Neuronal stem cell (in vitro differentiated cells): ENCODE measurements around the gene CDH13.

Experiments used
- DNase-seq: peaks from one replicate; pipeline ENCODE4 v3.0.0-alpha.2; 2013; ENCODE audit warnings: low spot score
- H2AFZ ChIP-seq: one replicate; pipeline ENCODE4 v1.6.1; 2013; ENCODE audit warnings: mild to moderate bottlenecking, low read length, inconsistent platforms
- H2AK5ac ChIP-seq: 2 replicates; pipeline ENCODE4 v1.6.1; 2013; ENCODE audit warnings: low read depth, mild to moderate bottlenecking, inconsistent platforms, low read length, moderate library complexity, mixed read lengths
- H2BK120ac ChIP-seq: 2 replicates; pipeline ENCODE4 v1.6.1; 2013; ENCODE audit warnings: low read depth, mild to moderate bottlenecking, inconsistent platforms, low read length, moderate library complexity, mixed read lengths
- H2BK12ac ChIP-seq: one replicate; pipeline ENCODE4 v1.6.1; 2013; ENCODE audit warnings: low read length, inconsistent platforms
- H2BK15ac ChIP-seq: 2 replicates; pipeline ENCODE4 v1.6.1; 2013; ENCODE audit warnings: mild to moderate bottlenecking, low read length, inconsistent platforms, mixed read lengths
- H2BK5ac ChIP-seq: one replicate; pipeline ENCODE4 v1.6.1; 2013; ENCODE audit warnings: inconsistent platforms, mild to moderate bottlenecking, low read length, moderate library complexity
- H3K14ac ChIP-seq: one replicate; pipeline ENCODE4 v1.6.1; 2013; ENCODE audit warnings: low read length, inconsistent platforms
- H3K18ac ChIP-seq: 2 replicates; pipeline ENCODE4 v1.6.1; 2013; ENCODE audit warnings: low read length, inconsistent platforms
- H3K23ac ChIP-seq: 2 replicates; pipeline ENCODE4 v1.6.1; 2013; ENCODE audit warnings: low read depth, mild to moderate bottlenecking, mixed read lengths, low read length, inconsistent platforms; ENCODE audit not compliant: poor library complexity
- H3K27ac ChIP-seq: replicated peaks from 3 replicates; pipeline ENCODE4 v1.5.1; 2013; ENCODE audit warnings: low read length, inconsistent platforms
- H3K27me3 ChIP-seq, 3 experiments: 2 replicates each; pipeline ENCODE4 v1.6.1; 2013; ENCODE audit warnings: low read length in 3 of 3, mild to moderate bottlenecking in 2 of 3, inconsistent platforms in 1 of 3, low read depth in 1 of 3, mixed read lengths in 1 of 3, moderate library complexity in 1 of 3; ENCODE audit not compliant: control insufficient read depth in 3 of 3, insufficient read depth in 3 of 3
- H3K36me3 ChIP-seq, 2 donors: replicated peaks in 1 of 2; 2 replicates each; pipeline ENCODE4 v1.6.1; 2013; ENCODE audit warnings: low read length in 2 of 2; ENCODE audit not compliant: control insufficient read depth in 2 of 2, insufficient read depth in 2 of 2
- H3K4ac ChIP-seq: 2 replicates; pipeline ENCODE4 v1.6.1; 2013; ENCODE audit warnings: inconsistent platforms, mild to moderate bottlenecking, low read length, moderate library complexity
- H3K4me1 ChIP-seq, 2 donors: 1 replicate in 1 of 2; 2 replicates in 1 of 2; pipeline ENCODE4 v1.6.1; 2013; ENCODE audit warnings: low read length in 2 of 2, low read depth in 1 of 2; ENCODE audit not compliant: control insufficient read depth in 2 of 2, insufficient read depth in 1 of 2
- H3K4me2 ChIP-seq: one replicate; pipeline ENCODE4 v1.6.1; 2013; ENCODE audit warnings: mild to moderate bottlenecking, low read length, inconsistent platforms; ENCODE audit not compliant: insufficient read depth, poor library complexity, severe bottlenecking
- H3K4me3 ChIP-seq, 2 donors: 2 replicates each; pipeline ENCODE4 v1.5.1; 2013; ENCODE audit warnings: low read length in 2 of 2, mild to moderate bottlenecking in 2 of 2, inconsistent platforms in 1 of 2, moderate library complexity in 1 of 2
- H3K79me1 ChIP-seq: one replicate; pipeline ENCODE4 v1.6.1; 2013; ENCODE audit warnings: low read depth, mild to moderate bottlenecking, inconsistent platforms, low read length, moderate library complexity
- H3K9ac ChIP-seq: one replicate; pipeline ENCODE4 v1.6.1; 2013; ENCODE audit warnings: mild to moderate bottlenecking, low read depth, low read length, inconsistent platforms; ENCODE audit not compliant: poor library complexity
- H3K9me3 ChIP-seq, 2 donors: replicated peaks in 1 of 2; 2 replicates each; pipeline versions ENCODE3 to v1.6.1; 2013; ENCODE audit warnings: low read length in 2 of 2, mild to moderate bottlenecking in 2 of 2, inconsistent platforms in 1 of 2, low read depth in 1 of 2, mixed read lengths in 1 of 2, moderate library complexity in 1 of 2; ENCODE audit not compliant: control insufficient read depth in 2 of 2, insufficient read depth in 1 of 2
- H4K8ac ChIP-seq: one replicate; pipeline ENCODE4 v1.6.1; 2013; ENCODE audit warnings: low read depth, mild to moderate bottlenecking, inconsistent platforms, low read length, moderate library complexity
- H4K91ac ChIP-seq: one replicate; pipeline ENCODE4 v1.6.1; 2013; ENCODE audit warnings: low read length, low read depth, mild to moderate bottlenecking, inconsistent platforms; ENCODE audit not compliant: poor library complexity
- WGBS, 2 donors: extraction: QIAGEN DNeasy Blood & Tissue Kit; methylation state at CpG; one replicate each; pipeline ENCODE4 v1.1.7; 2013; ENCODE audit warnings: missing lambda C conversion rate in 2 of 2, mixed read lengths in 1 of 2; ENCODE audit not compliant: insufficient read length in 2 of 2, insufficient replicate concordance in 1 of 2; ENCODE audit errors: extremely low coverage in 2 of 2; 5-methylcytosine and 5-hydroxymethylcytosine counted together

CDH13 gene

DNA sequence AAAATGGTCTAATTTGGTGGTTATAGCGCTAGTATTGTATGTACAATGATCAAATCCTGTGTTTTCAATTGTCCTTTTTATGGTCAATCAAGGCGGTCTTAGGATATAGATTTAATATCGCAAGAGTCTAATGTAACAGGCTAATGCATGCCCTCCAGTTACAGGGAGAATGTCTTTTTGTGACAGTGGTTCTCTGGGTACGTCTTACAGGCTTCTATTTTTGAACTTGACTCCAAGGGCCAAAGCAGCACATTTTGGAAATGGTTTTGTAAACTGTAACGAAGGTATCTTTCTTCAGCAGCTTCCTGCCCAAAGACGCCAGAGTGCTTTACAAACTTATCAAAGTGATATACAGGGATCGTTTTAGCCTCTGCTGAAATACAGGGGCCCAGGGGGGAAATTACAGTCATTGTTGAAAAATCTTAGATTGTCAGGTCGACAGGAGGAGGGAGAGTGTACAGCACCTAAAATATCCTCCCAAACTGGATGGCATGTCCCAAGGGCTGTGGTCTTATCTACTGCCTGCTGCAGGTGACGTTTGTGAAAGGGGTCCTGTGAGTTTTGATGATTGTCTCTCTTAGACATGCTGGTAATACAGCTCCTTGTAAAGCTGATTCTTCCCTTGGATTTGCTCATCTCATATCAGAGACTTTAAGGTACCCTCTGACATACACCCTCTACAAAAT, 288.5 kb downstream of the CDH13 start:
- H3K27ac ChIP-seq: no peak overlapping the region
- no peak overlapping the region for H3K23ac ChIP-seq
- H3K18ac ChIP-seq: no peak overlapping the region
- no peak overlapping the region for H2BK120ac ChIP-seq
- no peaks in the 10 kb centered on the region for H3K79me1 ChIP-seq
- no peak overlapping the region for H2AK5ac ChIP-seq
- no peak overlapping the region for H3K4me3 ChIP-seq
- H3K9me3 ChIP-seq: no peaks in the 10 kb centered on the region
- H3K27me3 ChIP-seq: no peaks in the 10 kb centered on the region
- no peak overlapping the region for H2BK5ac ChIP-seq
- no peak overlapping the region for H3K4me2 ChIP-seq
- H4K8ac ChIP-seq: no peak overlapping the region
- no peak overlapping the region for H2BK12ac ChIP-seq
- no peak overlapping the region for H2AFZ ChIP-seq
- H3K14ac ChIP-seq: no peak overlapping the region
- H3K4me1 ChIP-seq: peaks cover 0 to 1% of the 10 kb centered on the region in 2 donors
- H3K9ac ChIP-seq: no peak overlapping the region
- no peak overlapping the region for H4K91ac ChIP-seq
- no peak overlapping the region for H2BK15ac ChIP-seq
- no CpG with 5 or more reads among the region's 9 CpGs for WGBS, 2 donors
- H3K4ac ChIP-seq: no peak overlapping the region
- DNase-seq: no peak
- no peaks in the 10 kb centered on the region for H3K36me3 ChIP-seq

DNA sequence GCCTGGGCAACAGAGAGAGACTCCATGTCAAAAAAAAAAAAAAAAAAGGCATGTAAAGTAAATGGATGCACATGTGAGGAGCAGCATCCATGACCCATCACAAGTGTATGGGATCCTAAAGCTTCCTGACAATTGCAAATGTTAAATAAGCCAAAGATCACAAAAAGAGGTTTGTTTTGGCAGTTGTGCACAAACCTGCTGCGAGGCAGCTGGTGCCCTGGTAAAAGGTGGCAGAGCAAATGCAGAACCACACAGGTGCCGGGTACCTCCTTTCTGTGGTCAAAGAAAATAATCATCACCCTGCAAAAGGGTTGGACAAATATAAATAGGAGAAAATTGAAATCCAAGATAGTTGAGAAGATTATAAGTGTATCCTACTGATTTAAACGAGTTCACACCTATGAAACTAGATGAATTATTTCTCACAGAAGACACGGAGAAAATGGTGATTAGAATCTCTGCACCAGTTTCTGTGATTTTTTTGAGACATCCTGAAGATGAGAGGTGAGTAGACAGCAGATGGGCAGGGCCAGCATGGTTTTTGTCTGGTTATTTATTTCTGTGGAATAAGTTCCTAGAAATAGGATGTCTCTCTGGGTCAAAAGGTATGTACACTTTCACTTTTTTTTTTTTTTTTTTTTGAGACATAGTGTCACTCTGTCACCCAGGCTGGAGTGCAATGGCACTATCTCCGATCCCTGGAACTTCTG, 291.3 kb downstream of the CDH13 start:
- no peak overlapping the region for H2BK15ac ChIP-seq
- no peak overlapping the region for H4K91ac ChIP-seq
- WGBS, 2 donors: no CpG with 5 or more reads among the region's 5 CpGs
- H3K14ac ChIP-seq: no peak overlapping the region
- no peak overlapping the region for H2BK12ac ChIP-seq
- H3K18ac ChIP-seq: no peak overlapping the region
- H3K79me1 ChIP-seq: no peaks in the 10 kb centered on the region
- no peak overlapping the region for H4K8ac ChIP-seq
- H3K27ac ChIP-seq: no peak overlapping the region
- H3K9ac ChIP-seq: no peak overlapping the region
- no peak overlapping the region for H2BK120ac ChIP-seq
- no peak overlapping the region for H2AK5ac ChIP-seq
- DNase-seq: no peak
- H3K23ac ChIP-seq: no peak overlapping the region
- H3K4ac ChIP-seq: no peak overlapping the region
- H2BK5ac ChIP-seq: no peak overlapping the region
- no peaks in the 10 kb centered on the region for H3K9me3 ChIP-seq
- H3K27me3 ChIP-seq: no peaks in the 10 kb centered on the region
- H3K4me3 ChIP-seq: no peak overlapping the region
- no peak overlapping the region for H2AFZ ChIP-seq
- H3K4me2 ChIP-seq: no peak overlapping the region
- H3K36me3 ChIP-seq: no peaks in the 10 kb centered on the region
- H3K4me1 ChIP-seq: no peaks in the 10 kb centered on the region

DNA sequence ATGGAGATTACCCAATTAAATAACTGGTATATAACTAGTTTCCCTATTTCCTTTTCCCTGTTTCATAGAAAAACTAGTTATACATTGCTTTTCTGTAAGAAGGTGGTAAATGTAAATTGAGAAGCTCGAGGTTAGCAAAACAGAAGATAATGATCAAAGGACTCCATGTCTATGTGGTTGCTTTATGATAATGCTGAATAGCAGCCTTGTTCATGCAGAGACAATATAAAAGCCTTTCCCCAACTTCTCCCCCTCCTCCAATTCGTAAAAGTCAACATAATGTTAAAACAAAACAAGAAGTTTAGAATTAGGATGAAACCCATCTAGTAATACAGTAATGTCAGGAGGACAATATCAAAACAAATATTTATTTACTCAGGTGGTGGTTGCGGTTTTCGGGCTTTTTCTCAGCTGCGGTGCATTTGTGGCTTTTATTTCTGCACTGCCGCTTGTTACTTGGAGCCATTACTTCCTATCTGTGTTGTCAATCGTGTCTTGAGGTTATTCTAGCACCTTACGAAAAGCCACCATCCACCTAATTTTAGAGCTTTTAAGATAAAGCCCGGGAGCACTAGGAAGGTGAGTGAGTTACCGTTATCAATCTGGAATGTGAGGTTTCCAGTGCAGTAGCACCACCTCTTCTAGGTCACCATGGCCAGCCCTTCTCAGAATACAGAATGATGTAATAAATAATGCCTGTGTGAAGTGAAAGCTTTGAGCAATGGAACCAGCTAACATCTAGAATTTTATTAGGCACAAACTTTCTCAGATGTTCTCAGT, 297.5 kb downstream of the CDH13 start:
- Histone ChIP-seq H3K18ac (no peak overlapping the region), H3K4ac (no peak overlapping the region), H3K23ac (no peak overlapping the region), H3K14ac (no peak overlapping the region), H2BK15ac (no peak overlapping the region), H2BK120ac (no peak overlapping the region), H3K4me1 (peaks cover 0 to 5% of the 10 kb centered on the region in 2 donors), H3K4me2 (no peak overlapping the region), H2BK12ac (no peak overlapping the region), H3K9ac (no peak overlapping the region), H2AK5ac (no peak overlapping the region), H2BK5ac (no peak overlapping the region), H3K27me3 (no peaks in the 10 kb centered on the region), H2AFZ (no peak overlapping the region), H4K91ac (no peak overlapping the region), H3K9me3 (no peaks in the 10 kb centered on the region), H3K4me3 (no peak overlapping the region), H3K27ac (no peak overlapping the region), H4K8ac (no peak overlapping the region), H3K36me3 (no peaks in the 10 kb centered on the region), H3K79me1 (no peaks in the 10 kb centered on the region)
- WGBS, 2 donors: no CpG with 5 or more reads among the region's 10 CpGs
- no peak for DNase-seq

DNA sequence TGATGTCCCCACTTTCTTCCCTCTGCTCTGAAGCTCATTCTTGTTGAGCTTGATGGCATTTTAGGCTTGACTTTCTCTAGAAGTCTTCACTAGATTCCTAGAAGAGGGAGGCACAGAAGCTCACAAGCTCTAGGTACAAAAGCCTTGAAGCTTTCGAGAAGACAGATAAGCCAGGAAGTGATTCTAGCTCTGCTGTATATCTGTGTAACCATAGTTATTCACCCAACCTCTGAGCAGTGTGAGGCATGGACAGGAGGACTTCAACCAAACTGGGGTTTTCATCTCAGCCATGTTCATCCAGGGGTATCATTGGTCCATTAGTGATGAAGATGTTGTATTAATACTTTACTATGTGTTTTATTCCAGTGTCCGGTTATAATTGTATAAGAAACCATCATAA, 299.7 kb downstream of the CDH13 start:
- H2BK12ac ChIP-seq: no peak overlapping the region
- H3K4me1 ChIP-seq: peaks cover 0 to 5% of the 10 kb centered on the region in 2 donors
- H3K36me3 ChIP-seq: no peaks in the 10 kb centered on the region
- H2AK5ac ChIP-seq: no peak overlapping the region
- H3K14ac ChIP-seq: no peak overlapping the region
- no peak overlapping the region for H3K23ac ChIP-seq
- no CpG with 5 or more reads among the region's 2 CpGs for WGBS, 2 donors
- no peak overlapping the region for H2AFZ ChIP-seq
- no peaks in the 10 kb centered on the region for H3K27me3 ChIP-seq
- H3K27ac ChIP-seq: no peak overlapping the region
- no peak overlapping the region for H4K8ac ChIP-seq
- H3K4me2 ChIP-seq: no peak overlapping the region
- no peaks in the 10 kb centered on the region for H3K79me1 ChIP-seq
- H3K9ac ChIP-seq: no peak overlapping the region
- H3K9me3 ChIP-seq: no peaks in the 10 kb centered on the region
- H3K4ac ChIP-seq: no peak overlapping the region
- no peak for DNase-seq
- H3K18ac ChIP-seq: no peak overlapping the region
- H3K4me3 ChIP-seq: no peak overlapping the region
- no peak overlapping the region for H4K91ac ChIP-seq
- no peak overlapping the region for H2BK15ac ChIP-seq
- no peak overlapping the region for H2BK120ac ChIP-seq
- H2BK5ac ChIP-seq: no peak overlapping the region
